Measurements from ENCODE around the gene BCL2L14.

DNA sequence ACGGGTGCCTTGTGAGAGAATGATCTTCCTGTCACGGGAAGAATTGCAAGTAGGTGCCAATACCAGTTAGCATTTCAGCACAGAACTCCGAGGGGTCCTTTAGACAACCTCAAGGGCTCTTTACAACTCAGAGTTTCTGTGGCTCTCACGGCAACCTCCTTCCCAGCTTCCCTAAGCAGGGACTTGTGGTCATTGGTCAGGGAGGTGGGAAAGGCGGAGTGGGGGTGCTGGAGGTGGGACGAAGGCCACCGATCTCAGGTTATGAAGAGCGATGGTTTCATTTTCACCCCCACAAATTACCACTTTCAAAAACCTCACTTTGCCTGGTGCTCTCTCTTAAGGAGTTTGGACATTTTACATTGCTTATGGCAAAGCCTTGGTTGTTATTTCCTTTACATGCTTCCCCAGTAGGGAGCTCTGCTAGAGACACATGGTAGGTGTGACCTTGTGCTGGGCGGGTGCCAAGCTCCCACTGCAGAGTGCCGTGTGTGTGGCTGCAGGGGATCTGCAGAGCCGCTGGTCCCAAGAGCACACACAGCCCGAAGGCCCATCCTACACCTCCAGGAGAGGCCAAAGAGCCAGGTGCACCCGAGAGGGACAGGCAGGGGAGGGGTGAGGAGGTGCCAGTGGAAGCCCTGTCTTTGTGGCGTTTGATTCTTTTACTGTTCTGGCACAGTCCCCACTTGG, 21.4 kb downstream of the BCL2L14 start:
- TF ChIP-seq, protein P1, sequence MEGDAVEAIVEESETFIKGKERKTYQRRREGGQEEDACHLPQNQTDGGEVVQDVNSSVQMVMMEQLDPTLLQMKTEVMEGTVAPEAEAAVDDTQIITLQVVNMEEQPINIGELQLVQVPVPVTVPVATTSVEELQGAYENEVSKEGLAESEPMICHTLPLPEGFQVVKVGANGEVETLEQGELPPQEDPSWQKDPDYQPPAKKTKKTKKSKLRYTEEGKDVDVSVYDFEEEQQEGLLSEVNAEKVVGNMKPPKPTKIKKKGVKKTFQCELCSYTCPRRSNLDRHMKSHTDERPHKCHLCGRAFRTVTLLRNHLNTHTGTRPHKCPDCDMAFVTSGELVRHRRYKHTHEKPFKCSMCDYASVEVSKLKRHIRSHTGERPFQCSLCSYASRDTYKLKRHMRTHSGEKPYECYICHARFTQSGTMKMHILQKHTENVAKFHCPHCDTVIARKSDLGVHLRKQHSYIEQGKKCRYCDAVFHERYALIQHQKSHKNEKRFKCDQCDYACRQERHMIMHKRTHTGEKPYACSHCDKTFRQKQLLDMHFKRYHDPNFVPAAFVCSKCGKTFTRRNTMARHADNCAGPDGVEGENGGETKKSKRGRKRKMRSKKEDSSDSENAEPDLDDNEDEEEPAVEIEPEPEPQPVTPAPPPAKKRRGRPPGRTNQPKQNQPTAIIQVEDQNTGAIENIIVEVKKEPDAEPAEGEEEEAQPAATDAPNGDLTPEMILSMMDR (IDR thresholded peaks at IDR 0.05), result no peak
- TF ChIP-seq POLR2A (IDR thresholded peaks at IDR 0.05), result no peak

Measured in thyroid gland (tissue), 4 donors.